Measurements from ENCODE around the gene CHPF2.

GRCh38 chr7:151201751-151202150 is 30.5 kb upstream of the CHPF2 start:
- no peak for TF ChIP-seq CTCF (IDR thresholded peaks at IDR 0.05)
- no peak for TF ChIP-seq POLR2A (IDR thresholded peaks at IDR 0.05)

All from prostate gland (tissue), 2 donors.